ENCODE measurements around the gene SCGB1C1.

Gene SCGB1C1

GRCh38 chr11:205221-206001 lies 12.5 kb downstream of the SCGB1C1 start:
- DNase-seq = no peak

GRCh38 chr11:206002-206384 lies 13.1 kb downstream of the SCGB1C1 start:
- no peak for DNase-seq

GRCh38 chr11:206526-207207 lies 13.8 kb downstream of the SCGB1C1 start:
- DNase-seq = no peak

- DNase-seq = peak; percentile 94 to 97
Measured at GRCh38 chr11:207208-207862, 14.5 kb downstream of the SCGB1C1 start, which contains the start of the genes BET1L and RIC8A. TSS of gene BET1L (minus strand) at chr11:207399. CDS start at chr11:207321, 78 bp downstream. TSS of gene RIC8A (plus strand) at chr11:207708. CDS start at chr11:208855, 1,147 bp downstream.

GRCh38 chr11:207863-208180 lies 14.9 kb downstream of the SCGB1C1 start:
- no peak for DNase-seq

- peak; percentile 55 to 77 for DNase-seq
Measured at GRCh38 chr11:208181-208916, 15.5 kb downstream of the SCGB1C1 start.

- no peak for DNase-seq
Measured at GRCh38 chr11:208917-209260, 16.0 kb downstream of the SCGB1C1 start.

GRCh38 chr11:209275-210121 lies 16.6 kb downstream of the SCGB1C1 start:
- DNase-seq = no peak

- DNase-seq = no peak
Measured at GRCh38 chr11:210122-210802, 17.4 kb downstream of the SCGB1C1 start.

GRCh38 chr11:210803-211180 lies 17.9 kb downstream of the SCGB1C1 start:
- DNase-seq = no peak

- DNase-seq = no peak
Measured at GRCh38 chr11:211295-211694, 18.4 kb downstream of the SCGB1C1 start.

GRCh38 chr11:211741-212140 lies 18.9 kb downstream of the SCGB1C1 start:
- no peak for DNase-seq

- DNase-seq = no peak
Measured at GRCh38 chr11:212150-213100, 19.5 kb downstream of the SCGB1C1 start.

- DNase-seq = no peak
Measured at GRCh38 chr11:213111-213510, 20.2 kb downstream of the SCGB1C1 start.

- DNase-seq = no peak
Measured at GRCh38 chr11:214083-214482, 21.2 kb downstream of the SCGB1C1 start.

- no peak for DNase-seq
Measured at GRCh38 chr11:215581-216037, 22.7 kb downstream of the SCGB1C1 start.

- no peak for DNase-seq
Measured at GRCh38 chr11:216081-216974, 23.4 kb downstream of the SCGB1C1 start.

- no peak for DNase-seq
Measured at GRCh38 chr11:217704-218103, 24.8 kb downstream of the SCGB1C1 start.

All from NCI-H1930 (cell line).